A549 (cell line): ENCODE results near the gene ITGBL1. TPM values are rescaled to one million over a fixed set of nuclear protein-coding genes. Genes with fewer than 3 reads are reported as not detected.
"Not testable (repeated sequence)": the region's sequence is repeated elsewhere in the genome, so short reads cannot be mapped to it uniquely, and the experiment has no call there.

Source experiments
- ATAC-seq, 2 experiments: fragments of 200-7000 bp in 1 of 2; fragments of >200 bp in 1 of 2; cut with Nextera tagmentation in 1 of 2; cut with Tn5 transposase in 1 of 2; 3 replicates each; pipeline versions ENCODE4 v1.8.0 to v1.9.1; 2018 to 2020; ENCODE audit warnings: mild to moderate bottlenecking in 1 of 2, moderate library complexity in 1 of 2
- CTCF ChIA-PET: fragments of 300-600 bp; sonication (Branson Sonifier 250); formaldehyde crosslinking; extraction: SDS; loops from one replicate; lab custom pipeline; 2021; ENCODE audit warnings: antibody characterized with exemption, inconsistent platforms; lab: Yijun Ruan, JAX
- POLR2A ChIA-PET: fragments of 350-600 bp; formaldehyde crosslinking; extraction: SDS; loops from one replicate; lab custom pipeline; 2021; ENCODE audit warnings: antibody characterized with exemption, inconsistent platforms; lab: Yijun Ruan, JAX
- DNase-seq, 2 experiments: peaks; one replicate each; pipeline versions ENCODE4 v3.0.0 to v3.0.0-alpha.2; 2011 to 2016; ENCODE audit warnings: low read depth in 1 of 2, low spot score in 1 of 2
- FAIRE-seq: peaks from 2 replicates; lab custom pipeline; 2011; peaks lifted over from hg19 to GRCh38; lab: Jason Lieb, UNC
- H3K27ac ChIP-seq, 2 experiments: fragments of >200 bp; sonication (Bioruptor Twin); formaldehyde crosslinking; 3 replicates each; pipeline ENCODE4 v1.5.1; 2016 to 2017
- H3K4me1 ChIP-seq: fragments of >200 bp; sonication (Bioruptor Twin); formaldehyde crosslinking; 3 replicates; pipeline ENCODE4 v1.6.1; 2016
- H3K4me2 ChIP-seq: fragments of >200 bp; sonication (Bioruptor Twin); formaldehyde crosslinking; 3 replicates; pipeline ENCODE4 v1.6.1; 2016
- H3K4me3 ChIP-seq: fragments of >200 bp; sonication (Bioruptor Twin); formaldehyde crosslinking; 3 replicates; pipeline ENCODE4 v1.5.1; 2016
- H3K9me3 ChIP-seq: fragments of >200 bp; sonication (Bioruptor Twin); formaldehyde crosslinking; 3 replicates; pipeline ENCODE4 v1.6.1; 2016
- ATOH8 ChIP-seq: fragments of 250-450 bp; sonication (Bioruptor Pico); IDR thresholded peaks from 2 replicates; pipeline ENCODE4 v1.5.0; 2020; ENCODE audit warnings: low read depth, mild to moderate bottlenecking, moderate library complexity
- BCL3 ChIP-seq: fragments of >200 bp; sonication (Bioruptor Twin); formaldehyde crosslinking; IDR thresholded peaks from 3 replicates; pipeline ENCODE4 v1.6.1; 2016
- BHLHE40 ChIP-seq: IDR thresholded peaks from 2 replicates; pipeline ENCODE4 v1.6.1; 2012; ENCODE audit warnings: low read depth, low read length, inconsistent platforms
- CBX2 ChIP-seq: fragments of 200-600 bp; sonication (generic); IDR thresholded peaks from 2 replicates; pipeline ENCODE4 v1.6.1; 2016; ENCODE audit warnings: low read depth, mild to moderate bottlenecking, borderline replicate concordance
- CHD2 ChIP-seq: fragments of 150-350 bp; IDR thresholded peaks from 2 replicates; pipeline ENCODE4 v1.6.1; 2014; ENCODE audit warnings: low read length; ENCODE audit not compliant: partially characterized antibody
- CTCF ChIP-seq: fragments of >200 bp; sonication (Bioruptor Twin); formaldehyde crosslinking; IDR thresholded peaks from 3 replicates; pipeline ENCODE4 v1.5.1; 2016
- E2F6 ChIP-seq: IDR thresholded peaks from 2 replicates; pipeline ENCODE4 v1.6.1; 2012; ENCODE audit warnings: low read depth, borderline replicate concordance
- EHMT2 ChIP-seq: fragments of 200-600 bp; sonication (generic); IDR thresholded peaks from 2 replicates; pipeline ENCODE4 v1.6.1; 2016; ENCODE audit warnings: antibody characterized with exemption, low read depth, mild to moderate bottlenecking, moderate library complexity
- ELK1 ChIP-seq: fragments of 150-350 bp; IDR thresholded peaks from 2 replicates; pipeline ENCODE4 v1.6.1; 2014; ENCODE audit warnings: low read depth, mild to moderate bottlenecking, low read length
- ESRRA ChIP-seq: fragments of 150-350 bp; IDR thresholded peaks from 2 replicates; pipeline ENCODE4 v1.6.1; 2014; ENCODE audit warnings: mild to moderate bottlenecking, low read length, borderline replicate concordance
- FOSL2 ChIP-seq, 2 experiments: fragments of 450-650 bp in 1 of 2; fragments of >200 bp in 1 of 2; sonication (Bioruptor Twin) in 1 of 2; formaldehyde crosslinking; IDR thresholded peaks; 2 replicates each; pipeline versions ENCODE4 v1.5.0 to v1.6.1; 2016 to 2020; ENCODE audit warnings: mild to moderate bottlenecking in 1 of 2, moderate library complexity in 1 of 2
- FOXS1 ChIP-seq: fragments of 250-450 bp; sonication (Bioruptor Pico); IDR thresholded peaks from 2 replicates; pipeline ENCODE4 v1.5.0; 2020; ENCODE audit warnings: mild to moderate bottlenecking, moderate library complexity
- HDAC2 ChIP-seq: fragments of 200-600 bp; sonication (generic); IDR thresholded peaks from 2 replicates; pipeline ENCODE4 v1.6.1; 2016
- HOXA7 ChIP-seq: fragments of 250-450 bp; sonication (Bioruptor Pico); IDR thresholded peaks from 2 replicates; pipeline ENCODE4 v1.5.0; 2020; ENCODE audit warnings: mild to moderate bottlenecking, moderate library complexity
- JUN ChIP-seq, 2 experiments: fragments of >200 bp; sonication (Bioruptor Twin); formaldehyde crosslinking; IDR thresholded peaks; 2 replicates in 1 of 2; 3 replicates in 1 of 2; pipeline ENCODE4 v1.6.1; 2016 to 2017
- NPAS2 ChIP-seq: fragments of 250-450 bp; sonication (Bioruptor Pico); IDR thresholded peaks from 2 replicates; pipeline ENCODE4 v1.8.0; 2022; ENCODE audit warnings: mild to moderate bottlenecking, moderate library complexity, borderline replicate concordance
- PBX3 ChIP-seq: IDR thresholded peaks from 2 replicates; pipeline ENCODE4 v1.6.1; 2012
- SMC3 ChIP-seq: fragments of >200 bp; sonication (Bioruptor Twin); formaldehyde crosslinking; IDR thresholded peaks from 3 replicates; pipeline ENCODE4 v1.6.1; 2018; ENCODE audit warnings: inconsistent platforms
- TFCP2L1 ChIP-seq: fragments of 250-450 bp; sonication (Bioruptor Pico); IDR thresholded peaks from 2 replicates; pipeline ENCODE4 v1.5.0; 2021; ENCODE audit warnings: mild to moderate bottlenecking
- ZFP36 ChIP-seq: fragments of 450-650 bp; IDR thresholded peaks from 2 replicates; pipeline ENCODE4 v1.6.1; 2014; ENCODE audit warnings: borderline replicate concordance; ENCODE audit not compliant: partially characterized antibody
- ZNF302 ChIP-seq: fragments of 250-450 bp; sonication (Bioruptor Pico); IDR thresholded peaks from 2 replicates; pipeline ENCODE4 v1.9.0; 2021; ENCODE audit warnings: inconsistent platforms, mild to moderate bottlenecking, moderate library complexity
- ZSCAN20 ChIP-seq: fragments of 250-450 bp; sonication (Bioruptor Pico); IDR thresholded peaks from 2 replicates; pipeline ENCODE4 v1.8.0; 2022; ENCODE audit warnings: mild to moderate bottlenecking, moderate library complexity
- WGBS: methylation state at CpG from one replicate; pipeline ENCODE4 v1.1.6; 2017; ENCODE audit errors: missing lambda C conversion rate; 5-methylcytosine and 5-hydroxymethylcytosine counted together
- polyA plus RNA-seq, 4 experiments: library from polyadenylated mRNA; depleted of rRNA in 3 of 4; stranded (reverse); fragments of >200 nt; fragmentation: RNase III in 1 of 4; extraction: RNeasy Plus Mini Kit Qiagen cat#74134 plus additional on column Dnase treatment in 1 of 4; gene quantifications; 2 replicates in 3 of 4; 3 replicates in 1 of 4; pipeline ENCODE4 v1.2.3, GENCODE V29; 2011 to 2017

The ITGBL1 gene
- polyA plus RNA-seq, 2 of the 4 experiments (the other 2 are of a cell fraction): 0.40 to 1.3 TPM

GRCh38 chr13:101536079-101536478, 83.6 kb downstream of the ITGBL1 start:
- TF ChIP-seq CBX2 (no peak), ZNF302 (CRISPR knock-in tag) (no peak), ATOH8 (CRISPR knock-in tag) (no peak), HOXA7 (CRISPR knock-in tag) (no peak), E2F6 (no peak), JUN (IDR thresholded peaks at IDR 0.05) (no peak), SMC3 (no peak), CHD2 (no peak), ZSCAN20 (CRISPR knock-in tag) (no peak), CTCF (no peak), BHLHE40 (no peak), FOXS1 (CRISPR knock-in tag) (no peak), ZFP36 (no peak), FOSL2 (IDR thresholded peaks at IDR 0.05) (no peak), FOSL2 (CRISPR knock-in tag; IDR thresholded peaks at IDR 0.05) (no peak), HDAC2 (no peak), ELK1 (no peak)
- POLR2A ChIA-PET: no interaction called here
- no peak for FAIRE-seq
- CTCF ChIA-PET: no interaction called here
- DNase-seq: no peak
- WGBS: 86% methylated on average over 3 of the region's 3 CpGs
- no peak overlapping the region for H3K4me2 ChIP-seq
- no peak overlapping the region for H3K4me3 ChIP-seq
- ATAC-seq: no peak
- H3K27ac ChIP-seq: no peak overlapping the region
- H3K4me1 ChIP-seq: no peaks in the 10 kb centered on the region
- no peaks in the 10 kb centered on the region for H3K9me3 ChIP-seq

- FAIRE-seq, POLR2A ChIA-PET, H3K4me3 ChIP-seq, H3K4me2 ChIP-seq, ATAC-seq, H3K9me3 ChIP-seq, H3K4me1 ChIP-seq, H3K27ac ChIP-seq, DNase-seq: not testable (repeated sequence)
- over 99% methylated on average over 6 of the region's 11 CpGs for WGBS
- CTCF ChIA-PET: interaction anchor here (1.1 kb wide), 1 partner anchor 9 kb away, joined by 3 read pairs; no protein-coding TSS in a partner anchor
These were observed 92.1 kb downstream of the ITGBL1 start for GRCh38 chr13:101544544-101544943.

- ATAC-seq (no peak), DNase-seq (no peak), FAIRE-seq (no peak)
- Histone ChIP-seq H3K9me3 (no peaks in the 10 kb centered on the region), H3K4me3 (no peak overlapping the region), H3K4me1 (no peaks in the 10 kb centered on the region), H3K27ac (no peak overlapping the region), H3K4me2 (no peak overlapping the region)
- TF ChIP-seq ESRRA (no peak), TFCP2L1 (CRISPR knock-in tag) (no peak), EHMT2 (no peak), FOXS1 (CRISPR knock-in tag) (no peak), PBX3 (no peak), ATOH8 (CRISPR knock-in tag) (no peak), CTCF (no peak), BCL3 (no peak), ZNF302 (CRISPR knock-in tag) (no peak), CHD2 (no peak), NPAS2 (CRISPR knock-in tag) (no peak)
- WGBS: 97% methylated on average over 9 of the region's 9 CpGs
- CTCF ChIA-PET: interaction anchor here (1.1 kb wide), 1 partner anchor 10 kb away, joined by 3 read pairs; no protein-coding TSS in a partner anchor
- POLR2A ChIA-PET: no interaction called here
These were observed 92.5 kb downstream of the ITGBL1 start for GRCh38 chr13:101544979-101545378.
